Measurements from ENCODE around the gene SRC. TPM values are rescaled to one million over a fixed set of nuclear protein-coding genes. Genes with fewer than 3 reads are reported as not detected.

SRC gene
- total RNA-seq, 4 donors from 2014 or later = 23.4 to 36.9 (median 29.0) TPM

- H3K27ac ChIP-seq = no peak overlapping the region
- TF ChIP-seq, protein P1, sequence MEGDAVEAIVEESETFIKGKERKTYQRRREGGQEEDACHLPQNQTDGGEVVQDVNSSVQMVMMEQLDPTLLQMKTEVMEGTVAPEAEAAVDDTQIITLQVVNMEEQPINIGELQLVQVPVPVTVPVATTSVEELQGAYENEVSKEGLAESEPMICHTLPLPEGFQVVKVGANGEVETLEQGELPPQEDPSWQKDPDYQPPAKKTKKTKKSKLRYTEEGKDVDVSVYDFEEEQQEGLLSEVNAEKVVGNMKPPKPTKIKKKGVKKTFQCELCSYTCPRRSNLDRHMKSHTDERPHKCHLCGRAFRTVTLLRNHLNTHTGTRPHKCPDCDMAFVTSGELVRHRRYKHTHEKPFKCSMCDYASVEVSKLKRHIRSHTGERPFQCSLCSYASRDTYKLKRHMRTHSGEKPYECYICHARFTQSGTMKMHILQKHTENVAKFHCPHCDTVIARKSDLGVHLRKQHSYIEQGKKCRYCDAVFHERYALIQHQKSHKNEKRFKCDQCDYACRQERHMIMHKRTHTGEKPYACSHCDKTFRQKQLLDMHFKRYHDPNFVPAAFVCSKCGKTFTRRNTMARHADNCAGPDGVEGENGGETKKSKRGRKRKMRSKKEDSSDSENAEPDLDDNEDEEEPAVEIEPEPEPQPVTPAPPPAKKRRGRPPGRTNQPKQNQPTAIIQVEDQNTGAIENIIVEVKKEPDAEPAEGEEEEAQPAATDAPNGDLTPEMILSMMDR (IDR thresholded peaks at IDR 0.05) = no peak
- TF ChIP-seq EP300 (IDR thresholded peaks at IDR 0.05) = no peak
- H3K4me3 ChIP-seq = no peak overlapping the region
- DNase-seq (ENCODE audit: low spot score in 2 of 2) = no peak
- H3K4me1 ChIP-seq = no peaks in the 10 kb centered on the region
- WGBS, 2 donors = 96 to 97% methylated on average over 4 of the region's 4 CpGs
- no peaks in the 10 kb centered on the region for H3K9me3 ChIP-seq
- no peaks in the 10 kb centered on the region for H3K27me3 ChIP-seq
- peaks cover 0 to 7% (median 0%) of the 10 kb centered on the region in 3 donors for H3K36me3 ChIP-seq
These were observed 29.3 kb downstream of the SRC start for GRCh38 chr20:37375227-37375626.

GRCh38 chr20:37376324-37376723 is 30.4 kb downstream of the SRC start:
- Histone ChIP-seq H3K9me3 (no peaks in the 10 kb centered on the region), H3K27ac (no peak overlapping the region), H3K4me1 (no peaks in the 10 kb centered on the region), H3K4me3 (no peak overlapping the region), H3K36me3 (peaks cover 0 to 7% (median 0%) of the 10 kb centered on the region in 3 donors), H3K27me3 (no peaks in the 10 kb centered on the region)
- WGBS, 2 donors = 98% methylated on average over 4 of the region's 4 CpGs
- no peak for TF ChIP-seq POLR2A (IDR thresholded peaks at IDR 0.05)
- no peak for TF ChIP-seq EP300 (IDR thresholded peaks at IDR 0.05)
- TF ChIP-seq, protein P1 (IDR thresholded peaks at IDR 0.05) = no peak
- DNase-seq (ENCODE audit: low spot score in 2 of 2) = no peak

- H3K4me3 ChIP-seq = no peak overlapping the region
- H3K4me1 ChIP-seq = no peaks in the 10 kb centered on the region
- H3K36me3 ChIP-seq = peaks cover 0 to 7% (median 0%) of the 10 kb centered on the region in 3 donors
- TF ChIP-seq EP300 (IDR thresholded peaks at IDR 0.05) (no peak), POLR2A (IDR thresholded peaks at IDR 0.05) (no peak)
- TF ChIP-seq, protein P1 (IDR thresholded peaks at IDR 0.05) = no peak
- H3K9me3 ChIP-seq = no peaks in the 10 kb centered on the region
- no peak for DNase-seq (ENCODE audit: low spot score in 2 of 2)
- 91 to 95% methylated on average over 6 of the region's 6 CpGs for whole genome bisulfite sequencing, 2 donors
- no peaks in the 10 kb centered on the region for H3K27me3 ChIP-seq
- H3K27ac ChIP-seq = no peak overlapping the region
These were observed 30.9 kb downstream of the SRC start for GRCh38 chr20:37376791-37377190.

- Histone ChIP-seq H3K4me1 (no peaks in the 10 kb centered on the region), H3K9me3 (no peaks in the 10 kb centered on the region), H3K27ac (no peak overlapping the region), H3K27me3 (no peaks in the 10 kb centered on the region), H3K36me3 (peaks cover 0 to 7% (median 0%) of the 10 kb centered on the region in 3 donors), H3K4me3 (no peak overlapping the region)
- DNase-seq (ENCODE audit: low spot score in 2 of 2) = no peak
- TF ChIP-seq EP300 (IDR thresholded peaks at IDR 0.05) = no peak
- TF ChIP-seq POLR2A (IDR thresholded peaks at IDR 0.05) = no peak
- TF ChIP-seq, protein P1 (IDR thresholded peaks at IDR 0.05) = no peak
- WGBS, 2 donors = 85 to 88% methylated on average over 5 of the region's 5 CpGs
These were observed 31.6 kb downstream of the SRC start for GRCh38 chr20:37377346-37378081.

GRCh38 chr20:37378420-37378784 is 32.5 kb downstream of the SRC start:
- peaks cover 0 to 7% (median 0%) of the 10 kb centered on the region in 3 donors for H3K36me3 ChIP-seq
- DNase-seq (ENCODE audit: low spot score in 2 of 2) = no peak
- no peak overlapping the region for H3K27ac ChIP-seq
- TF ChIP-seq EP300 (IDR thresholded peaks at IDR 0.05) (no peak), POLR2A (IDR thresholded peaks at IDR 0.05) (no peak)
- TF ChIP-seq, protein P1 (IDR thresholded peaks at IDR 0.05) = no peak
- 79 to 85% methylated on average over 6 of the region's 6 CpGs for WGBS, 2 donors
- no peak overlapping the region for H3K4me3 ChIP-seq
- H3K9me3 ChIP-seq = no peaks in the 10 kb centered on the region
- no peaks in the 10 kb centered on the region for H3K27me3 ChIP-seq
- peaks cover 0 to 2% (median 0%) of the 10 kb centered on the region in 4 donors for H3K4me1 ChIP-seq

All from tibial nerve (tissue), 4 donors.